ENCODE measurements around the gene SEMA3A. TPM values are rescaled to one million over a fixed set of nuclear protein-coding genes. Genes with fewer than 3 reads are reported as not detected.

The SEMA3A gene
- total RNA-seq, 1 experiment from 2014 or later, result 32.2 TPM

DNA sequence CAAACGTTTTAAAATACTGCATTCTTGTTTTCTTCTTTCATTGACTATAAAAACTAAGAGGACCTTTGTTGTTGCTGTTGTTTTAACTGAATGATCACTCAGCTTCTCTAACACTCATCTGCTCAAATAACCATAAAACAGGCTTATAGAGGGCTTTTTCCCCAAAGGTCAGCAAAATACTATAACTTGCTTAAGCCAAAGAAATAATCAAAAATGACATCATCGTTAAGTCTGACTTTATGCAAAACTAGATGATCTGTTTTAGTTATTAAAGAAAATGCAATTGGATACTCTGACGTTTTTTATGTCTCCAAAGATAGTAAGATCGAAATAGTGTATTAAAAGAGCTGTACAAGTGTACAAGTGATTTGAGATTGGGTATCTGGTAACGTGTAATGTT, 152.9 kb downstream of the SEMA3A start (continued):
- TF ChIP-seq, protein P1, sequence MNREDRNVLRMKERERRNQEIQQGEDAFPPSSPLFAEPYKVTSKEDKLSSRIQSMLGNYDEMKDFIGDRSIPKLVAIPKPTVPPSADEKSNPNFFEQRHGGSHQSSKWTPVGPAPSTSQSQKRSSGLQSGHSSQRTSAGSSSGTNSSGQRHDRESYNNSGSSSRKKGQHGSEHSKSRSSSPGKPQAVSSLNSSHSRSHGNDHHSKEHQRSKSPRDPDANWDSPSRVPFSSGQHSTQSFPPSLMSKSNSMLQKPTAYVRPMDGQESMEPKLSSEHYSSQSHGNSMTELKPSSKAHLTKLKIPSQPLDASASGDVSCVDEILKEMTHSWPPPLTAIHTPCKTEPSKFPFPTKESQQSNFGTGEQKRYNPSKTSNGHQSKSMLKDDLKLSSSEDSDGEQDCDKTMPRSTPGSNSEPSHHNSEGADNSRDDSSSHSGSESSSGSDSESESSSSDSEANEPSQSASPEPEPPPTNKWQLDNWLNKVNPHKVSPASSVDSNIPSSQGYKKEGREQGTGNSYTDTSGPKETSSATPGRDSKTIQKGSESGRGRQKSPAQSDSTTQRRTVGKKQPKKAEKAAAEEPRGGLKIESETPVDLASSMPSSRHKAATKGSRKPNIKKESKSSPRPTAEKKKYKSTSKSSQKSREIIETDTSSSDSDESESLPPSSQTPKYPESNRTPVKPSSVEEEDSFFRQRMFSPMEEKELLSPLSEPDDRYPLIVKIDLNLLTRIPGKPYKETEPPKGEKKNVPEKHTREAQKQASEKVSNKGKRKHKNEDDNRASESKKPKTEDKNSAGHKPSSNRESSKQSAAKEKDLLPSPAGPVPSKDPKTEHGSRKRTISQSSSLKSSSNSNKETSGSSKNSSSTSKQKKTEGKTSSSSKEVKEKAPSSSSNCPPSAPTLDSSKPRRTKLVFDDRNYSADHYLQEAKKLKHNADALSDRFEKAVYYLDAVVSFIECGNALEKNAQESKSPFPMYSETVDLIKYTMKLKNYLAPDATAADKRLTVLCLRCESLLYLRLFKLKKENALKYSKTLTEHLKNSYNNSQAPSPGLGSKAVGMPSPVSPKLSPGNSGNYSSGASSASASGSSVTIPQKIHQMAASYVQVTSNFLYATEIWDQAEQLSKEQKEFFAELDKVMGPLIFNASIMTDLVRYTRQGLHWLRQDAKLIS (CRISPR knock-in tag; IDR thresholded peaks at IDR 0.05; ENCODE audit: borderline replicate concordance), result no peak

DNA sequence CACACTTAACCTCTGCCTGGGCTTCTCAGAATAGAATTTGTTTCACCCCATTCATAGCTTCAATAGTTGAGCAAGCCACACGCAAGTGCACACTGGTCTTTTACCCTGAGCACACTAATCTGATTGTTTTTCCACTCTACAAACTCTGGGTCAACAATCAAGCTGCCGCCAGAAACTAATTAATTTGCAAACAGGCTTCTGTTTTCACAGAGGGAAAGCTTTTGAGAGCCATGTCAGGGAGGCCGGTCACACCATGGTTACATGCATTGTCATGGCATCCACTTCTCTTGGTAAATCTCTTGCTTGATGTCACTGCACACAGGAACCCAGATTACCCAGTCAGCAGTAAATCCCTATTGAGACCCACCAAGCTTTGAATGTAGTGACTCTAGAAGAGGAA, 154.2 kb downstream of the SEMA3A start:
- Mint-ChIP-seq H3K36me3 (no peaks in the 10 kb centered on the region), H3K27ac (peak overlapping the region; percentile 49), H3K4me1 (peaks cover 19% of the 10 kb centered on the region), H3K4me3 (no peak overlapping the region), H3K27me3 (ENCODE audit: low read depth) (no peaks in the 10 kb centered on the region), H3K9me3 (no peaks in the 10 kb centered on the region)
- DNase-seq (ENCODE audit: low spot score) (no peak), ATAC-seq (peak; percentile 34)
- TF ChIP-seq ZNF416 (CRISPR knock-in tag; IDR thresholded peaks at IDR 0.05) (no peak), HMGA2 (CRISPR knock-in tag; IDR thresholded peaks at IDR 0.05) (no peak), JAZF1 (CRISPR knock-in tag; IDR thresholded peaks at IDR 0.05) (no peak), RELA (CRISPR knock-in tag; IDR thresholded peaks at IDR 0.05; ENCODE audit: borderline replicate concordance) (no peak), NR1H2 (CRISPR knock-in tag; IDR thresholded peaks at IDR 0.05) (no peak), JUN (CRISPR knock-in tag; IDR thresholded peaks at IDR 0.05) (no peak), ETV6 (CRISPR knock-in tag; IDR thresholded peaks at IDR 0.05) (no peak), NR3C1 (CRISPR knock-in tag; conservative IDR thresholded peaks at IDR 0.05; ENCODE audit: low read depth) (no peak), CREB1 (CRISPR knock-in tag; IDR thresholded peaks at IDR 0.05) (no peak), GRHL2 (CRISPR knock-in tag; IDR thresholded peaks at IDR 0.05; ENCODE audit: insufficient replicate concordance, severe bottlenecking) (no peak), ZNF263 (CRISPR knock-in tag; IDR thresholded peaks at IDR 0.05; ENCODE audit: low read depth) (no peak)
- TF ChIP-seq, protein P2, sequence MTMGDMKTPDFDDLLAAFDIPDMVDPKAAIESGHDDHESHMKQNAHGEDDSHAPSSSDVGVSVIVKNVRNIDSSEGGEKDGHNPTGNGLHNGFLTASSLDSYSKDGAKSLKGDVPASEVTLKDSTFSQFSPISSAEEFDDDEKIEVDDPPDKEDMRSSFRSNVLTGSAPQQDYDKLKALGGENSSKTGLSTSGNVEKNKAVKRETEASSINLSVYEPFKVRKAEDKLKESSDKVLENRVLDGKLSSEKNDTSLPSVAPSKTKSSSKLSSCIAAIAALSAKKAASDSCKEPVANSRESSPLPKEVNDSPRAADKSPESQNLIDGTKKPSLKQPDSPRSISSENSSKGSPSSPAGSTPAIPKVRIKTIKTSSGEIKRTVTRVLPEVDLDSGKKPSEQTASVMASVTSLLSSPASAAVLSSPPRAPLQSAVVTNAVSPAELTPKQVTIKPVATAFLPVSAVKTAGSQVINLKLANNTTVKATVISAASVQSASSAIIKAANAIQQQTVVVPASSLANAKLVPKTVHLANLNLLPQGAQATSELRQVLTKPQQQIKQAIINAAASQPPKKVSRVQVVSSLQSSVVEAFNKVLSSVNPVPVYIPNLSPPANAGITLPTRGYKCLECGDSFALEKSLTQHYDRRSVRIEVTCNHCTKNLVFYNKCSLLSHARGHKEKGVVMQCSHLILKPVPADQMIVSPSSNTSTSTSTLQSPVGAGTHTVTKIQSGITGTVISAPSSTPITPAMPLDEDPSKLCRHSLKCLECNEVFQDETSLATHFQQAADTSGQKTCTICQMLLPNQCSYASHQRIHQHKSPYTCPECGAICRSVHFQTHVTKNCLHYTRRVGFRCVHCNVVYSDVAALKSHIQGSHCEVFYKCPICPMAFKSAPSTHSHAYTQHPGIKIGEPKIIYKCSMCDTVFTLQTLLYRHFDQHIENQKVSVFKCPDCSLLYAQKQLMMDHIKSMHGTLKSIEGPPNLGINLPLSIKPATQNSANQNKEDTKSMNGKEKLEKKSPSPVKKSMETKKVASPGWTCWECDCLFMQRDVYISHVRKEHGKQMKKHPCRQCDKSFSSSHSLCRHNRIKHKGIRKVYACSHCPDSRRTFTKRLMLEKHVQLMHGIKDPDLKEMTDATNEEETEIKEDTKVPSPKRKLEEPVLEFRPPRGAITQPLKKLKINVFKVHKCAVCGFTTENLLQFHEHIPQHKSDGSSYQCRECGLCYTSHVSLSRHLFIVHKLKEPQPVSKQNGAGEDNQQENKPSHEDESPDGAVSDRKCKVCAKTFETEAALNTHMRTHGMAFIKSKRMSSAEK (CRISPR knock-in tag; IDR thresholded peaks at IDR 0.05; ENCODE audit: borderline replicate concordance), result no peak
- TF ChIP-seq, protein P3, sequence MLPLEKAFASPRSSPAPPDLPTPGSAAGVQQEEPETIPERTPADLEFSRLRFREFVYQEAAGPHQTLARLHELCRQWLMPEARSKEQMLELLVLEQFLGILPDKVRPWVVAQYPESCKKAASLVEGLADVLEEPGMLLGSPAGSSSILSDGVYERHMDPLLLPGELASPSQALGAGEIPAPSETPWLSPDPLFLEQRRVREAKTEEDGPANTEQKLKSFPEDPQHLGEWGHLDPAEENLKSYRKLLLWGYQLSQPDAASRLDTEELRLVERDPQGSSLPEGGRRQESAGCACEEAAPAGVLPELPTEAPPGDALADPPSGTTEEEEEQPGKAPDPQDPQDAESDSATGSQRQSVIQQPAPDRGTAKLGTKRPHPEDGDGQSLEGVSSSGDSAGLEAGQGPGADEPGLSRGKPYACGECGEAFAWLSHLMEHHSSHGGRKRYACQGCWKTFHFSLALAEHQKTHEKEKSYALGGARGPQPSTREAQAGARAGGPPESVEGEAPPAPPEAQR (CRISPR knock-in tag; IDR thresholded peaks at IDR 0.05), result no peak
- ChIA-PET POLR2A (interaction anchor here (0.6 kb wide), 1 partner anchor 107 kb away, joined by 4 read pairs; no protein-coding TSS in a partner anchor), CTCF (interaction anchor here (1.0 kb wide), 1 partner anchor 105 kb away, joined by 3 read pairs; no protein-coding TSS in a partner anchor)

DNA sequence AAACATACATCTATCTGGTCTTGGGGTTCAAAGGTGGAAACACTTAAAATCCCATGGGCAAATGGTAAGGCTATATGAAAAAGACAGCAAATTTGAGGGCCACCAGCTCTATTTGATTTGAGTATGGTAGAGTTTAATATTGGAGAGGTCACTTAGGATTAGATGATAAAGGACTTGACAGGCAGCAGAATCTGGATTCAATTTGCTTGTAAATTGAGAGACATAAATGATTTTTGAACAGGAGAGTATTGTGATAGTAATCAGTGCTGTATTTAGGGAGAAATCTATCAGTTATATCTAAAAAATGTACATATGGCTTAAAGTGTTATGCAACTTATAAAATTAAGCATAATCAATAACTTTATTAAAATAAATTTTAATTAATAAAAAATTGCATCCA, 155.2 kb downstream of the SEMA3A start:
- H3K27ac Mint-ChIP-seq, result no peak overlapping the region
- TF ChIP-seq ZNF219 (CRISPR knock-in tag; IDR thresholded peaks at IDR 0.05; ENCODE audit: borderline replicate concordance) (no peak), EMX1 (CRISPR knock-in tag; IDR thresholded peaks at IDR 0.05) (no peak), ZNF317 (CRISPR knock-in tag; IDR thresholded peaks at IDR 0.05; ENCODE audit: borderline replicate concordance, low read depth) (no peak)
- TF ChIP-seq, protein P4, sequence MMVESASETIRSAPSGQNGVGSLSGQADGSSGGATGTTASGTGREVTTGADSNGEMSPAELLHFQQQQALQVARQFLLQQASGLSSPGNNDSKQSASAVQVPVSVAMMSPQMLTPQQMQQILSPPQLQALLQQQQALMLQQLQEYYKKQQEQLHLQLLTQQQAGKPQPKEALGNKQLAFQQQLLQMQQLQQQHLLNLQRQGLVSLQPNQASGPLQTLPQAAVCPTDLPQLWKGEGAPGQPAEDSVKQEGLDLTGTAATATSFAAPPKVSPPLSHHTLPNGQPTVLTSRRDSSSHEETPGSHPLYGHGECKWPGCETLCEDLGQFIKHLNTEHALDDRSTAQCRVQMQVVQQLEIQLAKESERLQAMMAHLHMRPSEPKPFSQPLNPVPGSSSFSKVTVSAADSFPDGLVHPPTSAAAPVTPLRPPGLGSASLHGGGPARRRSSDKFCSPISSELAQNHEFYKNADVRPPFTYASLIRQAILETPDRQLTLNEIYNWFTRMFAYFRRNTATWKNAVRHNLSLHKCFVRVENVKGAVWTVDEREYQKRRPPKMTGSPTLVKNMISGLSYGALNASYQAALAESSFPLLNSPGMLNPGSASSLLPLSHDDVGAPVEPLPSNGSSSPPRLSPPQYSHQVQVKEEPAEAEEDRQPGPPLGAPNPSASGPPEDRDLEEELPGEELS (CRISPR knock-in tag; IDR thresholded peaks at IDR 0.05), result no peak
- TF ChIP-seq, protein P5, sequence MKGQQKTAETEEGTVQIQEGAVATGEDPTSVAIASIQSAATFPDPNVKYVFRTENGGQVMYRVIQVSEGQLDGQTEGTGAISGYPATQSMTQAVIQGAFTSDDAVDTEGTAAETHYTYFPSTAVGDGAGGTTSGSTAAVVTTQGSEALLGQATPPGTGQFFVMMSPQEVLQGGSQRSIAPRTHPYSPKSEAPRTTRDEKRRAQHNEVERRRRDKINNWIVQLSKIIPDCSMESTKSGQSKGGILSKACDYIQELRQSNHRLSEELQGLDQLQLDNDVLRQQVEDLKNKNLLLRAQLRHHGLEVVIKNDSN (CRISPR knock-in tag; IDR thresholded peaks at IDR 0.05), result no peak

More for the DNA sequence above, 155.2 kb downstream of the SEMA3A start:
- no peaks in the 10 kb centered on the region for H3K36me3 Mint-ChIP-seq
- H3K4me3 Mint-ChIP-seq, result no peak overlapping the region
- CTCF ChIA-PET, result no interaction called here
- no peaks in the 10 kb centered on the region for H3K9me3 Mint-ChIP-seq
- H3K4me1 Mint-ChIP-seq, result peaks cover 19% of the 10 kb centered on the region
- no peak for ATAC-seq
- DNase-seq (ENCODE audit: low spot score), result no peak
- POLR2A ChIA-PET, result no interaction called here
- no peaks in the 10 kb centered on the region for H3K27me3 Mint-ChIP-seq (ENCODE audit: low read depth)
